Measurements from ENCODE around the gene ERICH6.

ERICH6 gene

GRCh38 chr3:150722267-150722666 is 18.5 kb upstream of the ERICH6 start:
- H3K36me3 ChIP-seq (ENCODE audit: low read length), result no peaks in the 10 kb centered on the region
- no peak overlapping the region for H3K27ac ChIP-seq (ENCODE audit: low read depth, low read length)
- H3K9me2 ChIP-seq (replicated peaks; ENCODE audit: insufficient read depth, low read length), result no peaks in the 10 kb centered on the region

GRCh38 chr3:150721285-150722130 is 17.8 kb upstream of the ERICH6 start:
- Histone ChIP-seq H3K79me2 (ENCODE audit: insufficient read depth, low read length) (no peaks in the 10 kb centered on the region), H3K9me3 (ENCODE audit: insufficient read depth, low read length) (no peaks in the 10 kb centered on the region), H3K27ac (ENCODE audit: low read depth, low read length) (no peak overlapping the region), H3K9me2 (replicated peaks; ENCODE audit: insufficient read depth, low read length) (no peaks in the 10 kb centered on the region), H2AFZ (ENCODE audit: low read depth, low read length, severe bottlenecking) (peak overlapping the region; percentile 87), H3K9ac (ENCODE audit: low read length) (no peak overlapping the region), H3K27me3 (ENCODE audit: low read length) (no peaks in the 10 kb centered on the region), H3K4me2 (ENCODE audit: low read depth, low read length, poor library complexity, severe bottlenecking) (peak overlapping the region; percentile 9), H3K4me3 (ENCODE audit: insufficient read depth, low read length, poor library complexity, severe bottlenecking) (no peak overlapping the region), H3K36me3 (ENCODE audit: low read length) (no peaks in the 10 kb centered on the region), H3F3A (ENCODE audit: insufficient read depth) (no peaks in the 10 kb centered on the region), H4K20me1 (ENCODE audit: low read depth, low read length) (no peaks in the 10 kb centered on the region)
- TF ChIP-seq CTCF (IDR thresholded peaks at IDR 0.05; ENCODE audit: insufficient read depth, low read length, poor library complexity, severe bottlenecking) (peak; percentile 80), EZH2phosphoT487 (conservative IDR thresholded peaks at IDR 0.05; ENCODE audit: low read length) (no peak)

More at GRCh38 chr3:150722267-150722666, 18.5 kb upstream of the ERICH6 start:
- Histone ChIP-seq H3K4me3 (ENCODE audit: insufficient read depth, low read length, poor library complexity, severe bottlenecking) (no peak overlapping the region), H4K20me1 (ENCODE audit: low read depth, low read length) (no peaks in the 10 kb centered on the region), H3F3A (ENCODE audit: insufficient read depth) (no peaks in the 10 kb centered on the region), H3K79me2 (ENCODE audit: insufficient read depth, low read length) (no peaks in the 10 kb centered on the region), H3K9me3 (ENCODE audit: insufficient read depth, low read length) (no peaks in the 10 kb centered on the region), H2AFZ (ENCODE audit: low read depth, low read length, severe bottlenecking) (no peak overlapping the region), H3K4me2 (ENCODE audit: low read depth, low read length, poor library complexity, severe bottlenecking) (no peak overlapping the region), H3K27me3 (ENCODE audit: low read length) (no peaks in the 10 kb centered on the region), H3K9ac (ENCODE audit: low read length) (no peak overlapping the region)
- TF ChIP-seq EZH2phosphoT487 (conservative IDR thresholded peaks at IDR 0.05; ENCODE audit: low read length) (no peak), CTCF (IDR thresholded peaks at IDR 0.05; ENCODE audit: insufficient read depth, low read length, poor library complexity, severe bottlenecking) (no peak)

- H3K9me2 ChIP-seq (replicated peaks; ENCODE audit: insufficient read depth, low read length), result no peaks in the 10 kb centered on the region
- no peaks in the 10 kb centered on the region for H3K9me3 ChIP-seq (ENCODE audit: insufficient read depth, low read length)
- no peak overlapping the region for H2AFZ ChIP-seq (ENCODE audit: low read depth, low read length, severe bottlenecking)
- H3K4me3 ChIP-seq (ENCODE audit: insufficient read depth, low read length, poor library complexity, severe bottlenecking), result no peak overlapping the region
- no peak overlapping the region for H3K27ac ChIP-seq (ENCODE audit: low read depth, low read length)
- no peak overlapping the region for H3K4me2 ChIP-seq (ENCODE audit: low read depth, low read length, poor library complexity, severe bottlenecking)
- H3K79me2 ChIP-seq (ENCODE audit: insufficient read depth, low read length), result no peaks in the 10 kb centered on the region
- no peaks in the 10 kb centered on the region for H3F3A ChIP-seq (ENCODE audit: insufficient read depth)
- H3K27me3 ChIP-seq (ENCODE audit: low read length), result no peaks in the 10 kb centered on the region
- H4K20me1 ChIP-seq (ENCODE audit: low read depth, low read length), result no peaks in the 10 kb centered on the region
- no peaks in the 10 kb centered on the region for H3K36me3 ChIP-seq (ENCODE audit: low read length)
- H3K9ac ChIP-seq (ENCODE audit: low read length), result no peak overlapping the region
- TF ChIP-seq CTCF (IDR thresholded peaks at IDR 0.05; ENCODE audit: insufficient read depth, low read length, poor library complexity, severe bottlenecking) (no peak), EZH2phosphoT487 (conservative IDR thresholded peaks at IDR 0.05; ENCODE audit: low read length) (no peak)
Measured at GRCh38 chr3:150720444-150720843, 16.7 kb upstream of the ERICH6 start.

Data from SU-DHL-6 (cell line).